GM19328 (cell line): ENCODE data around the gene PTTG1IP2.

ENCODE experiments used
- ATAC-seq: cut with Tn5 transposase; IDR thresholded peaks from one replicate; pipeline ENCODE4 v1.9.1; 2021; ENCODE audit warnings: mild to moderate bottlenecking, moderate library complexity; ENCODE audit not compliant: unreplicated experiment

PTTG1IP2 gene

GRCh38 chr7:90552521-90552920, 83.1 kb downstream of the PTTG1IP2 start:
- no peak for ATAC-seq

- no peak for ATAC-seq
Observed at GRCh38 chr7:90560730-90561129, 91.3 kb downstream of the PTTG1IP2 start.
